Astrocyte of the spinal cord (primary cell): Measurements from ENCODE around the gene DDAH2.

ENCODE experiments used
- DNase-seq: peaks from one replicate; pipeline ENCODE4 v3.0.0; 2011; ENCODE audit warnings: low read depth, low spot score
- H3K4me3 ChIP-seq: 2 replicates; pipeline ENCODE4 v1.5.1; 2011; ENCODE audit warnings: low read depth, mild to moderate bottlenecking, low read length, moderate library complexity
- in situ Hi-C: cut with HindIII; loops from 2 replicates; pipeline ENCODE4 v1.10.0; 2017; ENCODE audit warnings: low sequenced_read_pairs
- TF ChIP-seq, protein P1 (sequence below): IDR thresholded peaks from 2 replicates; pipeline ENCODE4 v1.5.1; 2012; ENCODE audit warnings: low read depth, mild to moderate bottlenecking, low read length, inconsistent platforms

Gene DDAH2

DNA sequence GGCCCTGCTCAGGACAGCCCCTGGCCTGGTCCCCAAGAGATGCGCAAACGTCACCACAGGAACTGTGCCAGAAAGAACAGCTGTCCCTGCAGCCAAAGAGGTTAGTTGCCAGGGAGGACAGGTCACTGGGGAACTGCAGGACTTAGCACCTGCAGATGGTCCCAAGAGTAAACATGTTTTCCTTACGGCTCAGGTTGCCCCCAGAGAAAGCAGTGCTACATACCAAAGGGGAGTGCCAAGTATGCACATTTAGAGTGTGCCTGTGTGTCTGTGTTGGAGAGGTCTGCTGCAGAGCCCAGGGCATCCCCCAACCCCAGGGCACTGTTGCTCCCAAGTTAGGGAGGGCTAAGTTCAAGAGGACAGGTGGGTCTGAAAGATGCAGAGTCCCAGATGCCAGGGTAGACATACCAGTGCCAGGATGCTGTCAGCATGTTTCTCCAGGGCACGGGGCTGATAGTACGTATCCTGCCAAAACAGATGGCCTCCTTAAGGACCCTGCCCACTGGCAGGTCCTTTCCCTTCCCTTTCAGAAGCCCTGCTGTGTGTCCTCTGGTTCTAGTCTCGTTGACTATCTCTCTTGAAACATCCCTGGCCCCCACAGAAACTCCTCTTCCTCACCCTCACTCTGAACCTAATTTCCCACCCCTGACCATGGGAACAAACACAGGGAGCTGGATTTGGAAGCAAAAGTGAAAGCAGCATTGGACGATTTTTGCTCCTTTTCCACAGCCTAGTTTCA, 27.3 kb downstream of the DDAH2 start:
- TF ChIP-seq, protein P1, sequence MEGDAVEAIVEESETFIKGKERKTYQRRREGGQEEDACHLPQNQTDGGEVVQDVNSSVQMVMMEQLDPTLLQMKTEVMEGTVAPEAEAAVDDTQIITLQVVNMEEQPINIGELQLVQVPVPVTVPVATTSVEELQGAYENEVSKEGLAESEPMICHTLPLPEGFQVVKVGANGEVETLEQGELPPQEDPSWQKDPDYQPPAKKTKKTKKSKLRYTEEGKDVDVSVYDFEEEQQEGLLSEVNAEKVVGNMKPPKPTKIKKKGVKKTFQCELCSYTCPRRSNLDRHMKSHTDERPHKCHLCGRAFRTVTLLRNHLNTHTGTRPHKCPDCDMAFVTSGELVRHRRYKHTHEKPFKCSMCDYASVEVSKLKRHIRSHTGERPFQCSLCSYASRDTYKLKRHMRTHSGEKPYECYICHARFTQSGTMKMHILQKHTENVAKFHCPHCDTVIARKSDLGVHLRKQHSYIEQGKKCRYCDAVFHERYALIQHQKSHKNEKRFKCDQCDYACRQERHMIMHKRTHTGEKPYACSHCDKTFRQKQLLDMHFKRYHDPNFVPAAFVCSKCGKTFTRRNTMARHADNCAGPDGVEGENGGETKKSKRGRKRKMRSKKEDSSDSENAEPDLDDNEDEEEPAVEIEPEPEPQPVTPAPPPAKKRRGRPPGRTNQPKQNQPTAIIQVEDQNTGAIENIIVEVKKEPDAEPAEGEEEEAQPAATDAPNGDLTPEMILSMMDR: no peak
- in situ Hi-C loops: no loop called here
- peak; percentile 33 for DNase-seq
- H3K4me3 ChIP-seq: peak overlapping the region; percentile 98

DNA sequence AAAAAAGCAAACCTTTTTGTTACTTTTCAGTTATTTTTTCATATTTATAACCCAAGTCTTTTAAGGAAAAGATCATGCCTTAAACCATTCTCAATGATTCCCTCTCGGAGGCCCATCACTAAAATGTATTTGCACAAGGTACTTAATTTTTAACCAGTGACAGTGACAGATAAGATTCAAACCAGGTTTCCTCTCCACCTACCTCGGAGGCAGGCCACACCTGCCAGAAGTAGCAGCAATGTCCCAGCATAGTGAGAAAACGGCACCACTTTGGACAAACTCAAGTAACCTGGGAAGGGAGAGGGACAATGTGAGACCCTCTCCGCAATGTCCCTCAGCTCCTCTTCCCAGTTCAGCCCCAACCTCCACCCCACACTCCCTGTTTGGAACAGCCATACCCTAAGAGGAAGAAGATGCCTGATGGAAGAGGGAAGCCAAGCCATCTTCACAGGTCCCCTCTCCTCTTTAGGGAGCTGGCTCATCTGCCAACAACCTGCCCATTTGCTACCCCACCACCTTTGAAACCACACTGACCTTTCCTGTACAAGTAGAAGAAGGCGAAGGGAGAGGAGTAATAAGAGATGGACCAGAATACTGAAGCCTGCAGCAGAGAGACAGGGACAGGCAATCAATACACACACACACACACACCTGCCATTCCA, 28.2 kb downstream of the DDAH2 start:
- no peak overlapping the region for H3K4me3 ChIP-seq
- no peak for DNase-seq
- TF ChIP-seq, protein P1: no peak
- in situ Hi-C loops: no loop called here

DNA sequence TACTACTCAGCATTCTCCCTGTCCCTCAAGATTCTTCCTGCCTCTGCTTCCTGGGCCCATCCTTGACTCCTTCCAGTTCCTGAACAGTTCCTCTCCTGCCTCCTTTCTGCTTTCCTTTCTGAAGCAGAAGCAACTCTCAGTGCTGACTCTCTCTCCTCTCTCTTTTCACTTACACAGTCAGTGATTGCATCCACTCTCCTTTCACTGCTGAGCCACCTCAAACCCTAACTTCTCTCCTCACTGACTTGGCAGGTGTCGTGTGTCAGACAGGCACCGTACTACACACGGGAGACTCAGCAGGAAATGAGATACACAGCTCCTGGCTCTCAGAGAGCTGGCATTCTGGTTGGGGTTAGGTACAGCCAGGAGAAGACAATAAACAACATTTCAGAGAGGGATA, 31.5 kb downstream of the DDAH2 start:
- no peak for DNase-seq
- no peak overlapping the region for H3K4me3 ChIP-seq
- TF ChIP-seq, protein P1: no peak
- in situ Hi-C loops: no loop called here

DNA sequence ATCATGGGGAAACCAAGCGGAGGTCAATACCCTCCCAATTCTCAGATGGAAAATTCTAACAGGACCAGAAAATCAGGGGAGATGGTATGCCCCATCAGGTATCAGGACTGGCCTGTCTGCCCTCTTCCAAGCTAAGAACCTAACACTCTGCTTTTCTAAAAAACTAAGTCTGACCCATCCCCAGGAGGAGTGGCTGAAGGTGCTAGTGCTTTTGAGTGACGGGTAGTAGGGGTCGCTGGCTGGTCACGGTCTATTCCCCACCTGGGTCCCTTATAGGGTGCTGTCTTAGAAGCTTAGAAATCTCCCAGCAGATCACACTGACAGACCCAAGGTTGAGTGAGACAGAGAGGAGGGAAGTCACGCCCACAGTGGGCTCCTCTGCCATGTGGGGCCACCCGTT, 35.6 kb downstream of the DDAH2 start:
- no peak for DNase-seq
- TF ChIP-seq, protein P1: no peak
- no peak overlapping the region for H3K4me3 ChIP-seq
- in situ Hi-C loops: no loop called here

DNA sequence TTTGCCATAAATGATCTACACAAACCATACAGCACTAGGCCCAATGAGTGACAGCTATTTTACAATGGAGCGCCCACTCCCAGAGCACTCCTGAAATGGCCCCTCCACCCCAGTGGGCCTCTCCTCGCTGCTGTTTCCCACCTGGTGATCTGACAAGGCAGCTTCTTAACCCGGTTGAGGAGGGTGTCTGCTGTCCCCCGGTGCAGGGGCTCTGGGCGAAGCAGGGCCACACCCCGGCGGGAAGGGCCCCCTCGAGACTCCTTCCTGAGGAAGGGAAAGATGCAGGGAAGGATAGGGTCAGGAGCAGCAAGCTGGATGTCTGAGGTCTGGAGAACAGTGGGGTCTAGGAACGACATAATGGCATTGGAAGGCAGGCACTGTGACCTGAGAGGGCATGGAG, 36.2 kb downstream of the DDAH2 start:
- no peak overlapping the region for H3K4me3 ChIP-seq
- TF ChIP-seq, protein P1: no peak
- DNase-seq: no peak
- in situ Hi-C loops: no loop called here

DNA sequence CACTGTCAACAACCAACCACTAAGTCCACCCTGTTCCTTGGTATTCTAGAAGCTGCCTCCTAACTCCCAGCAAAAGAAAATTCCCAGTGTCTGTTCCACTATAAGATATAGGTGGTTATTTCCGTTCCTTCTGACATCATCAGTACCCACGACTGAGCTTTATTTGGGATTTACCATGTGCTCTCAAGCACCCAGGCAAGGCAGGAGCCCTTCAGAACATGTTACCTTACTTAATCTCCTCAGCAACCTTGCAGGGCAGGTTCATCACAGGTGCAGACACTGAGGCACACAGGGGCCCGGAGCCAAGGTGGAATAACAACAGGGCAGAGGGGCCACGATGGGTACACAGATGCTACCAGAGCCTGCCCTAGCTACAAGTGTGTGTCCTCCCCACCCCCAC, 36.7 kb downstream of the DDAH2 start:
- no peak for DNase-seq
- in situ Hi-C loops: no loop called here
- no peak overlapping the region for H3K4me3 ChIP-seq
- TF ChIP-seq, protein P1: no peak
